ENCODE data around the gene MRPL52.
"Not testable (repeated sequence)": the region's sequence is repeated elsewhere in the genome, so short reads cannot be mapped to it uniquely, and the experiment has no call there.

Gene MRPL52

GRCh38 chr14:22856428-22856827 lies 26.7 kb downstream of the MRPL52 start:
- FAIRE-seq = no peak

- FAIRE-seq = not testable (repeated sequence)
These were observed 30.7 kb downstream of the MRPL52 start for GRCh38 chr14:22860377-22860776.

- no peak for FAIRE-seq
These were observed 32.0 kb downstream of the MRPL52 start for GRCh38 chr14:22861651-22862050.

- no peak for FAIRE-seq
These were observed 35.3 kb downstream of the MRPL52 start for GRCh38 chr14:22864979-22865378.

- FAIRE-seq = no peak
These were observed 36.0 kb downstream of the MRPL52 start for GRCh38 chr14:22865424-22866405.

GRCh38 chr14:22866874-22867273 lies 37.2 kb downstream of the MRPL52 start:
- FAIRE-seq = no peak

GRCh38 chr14:22870811-22871223 lies 41.1 kb downstream of the MRPL52 start:
- no peak for FAIRE-seq

GRCh38 chr14:22871224-22872032 lies 41.7 kb downstream of the MRPL52 start, which contains the start of gene LRP10:
Gene LRP10 (plus strand): TSS chr14:22871740. CDS start chr14:22872304, 564 bp downstream.
- no peak for FAIRE-seq

GRCh38 chr14:22872033-22872832 lies 42.5 kb downstream of the MRPL52 start:
- no peak for FAIRE-seq

GRCh38 chr14:22872833-22873520 lies 43.3 kb downstream of the MRPL52 start:
- no peak for FAIRE-seq

GRCh38 chr14:22875003-22875747 lies 45.5 kb downstream of the MRPL52 start:
- FAIRE-seq = no peak

- FAIRE-seq = no peak
These were observed 46.1 kb downstream of the MRPL52 start for GRCh38 chr14:22875748-22876319.

GRCh38 chr14:22877000-22877501 lies 47.4 kb downstream of the MRPL52 start:
- FAIRE-seq = no peak

GRCh38 chr14:22878271-22879246 lies 48.9 kb downstream of the MRPL52 start:
- no peak for FAIRE-seq

GRCh38 chr14:22882064-22882463 lies 52.4 kb downstream of the MRPL52 start:
- FAIRE-seq = no peak

GRCh38 chr14:22882529-22883172 lies 53.0 kb downstream of the MRPL52 start:
- no peak for FAIRE-seq

- no peak for FAIRE-seq
These were observed 53.7 kb downstream of the MRPL52 start, which contains the start of gene REM2 for GRCh38 chr14:22883173-22883976. Gene REM2 (plus strand): TSS chr14:22883222. CDS start chr14:22883288, 66 bp downstream.
